Spleen (tissue), 7 donors: Measurements from ENCODE around the gene DUS1L.

Experiments used
- POLR2A ChIP-seq, 3 donors: fragments of 450-650 bp; IDR thresholded peaks; one replicate each; pipeline ENCODE4 v1.5.1; 2017; ENCODE audit warnings: antibody characterized with exemption in 3 of 3, mild to moderate bottlenecking in 1 of 3
- TF ChIP-seq, protein P1 (sequence below), 11 experiments: fragments of 200-600 bp in 7 of 11; fragments of 450-650 bp in 4 of 11; sonication (generic) in 4 of 11; IDR thresholded peaks in 8 of 11; conservative IDR thresholded peaks in 3 of 11; 1 replicate in 7 of 11; 2 replicates in 4 of 11; pipeline versions ENCODE4 v1.4.0 to v1.8.0; 2016 to 2021; ENCODE audit warnings: antibody characterized with exemption in 11 of 11, inconsistent platforms in 4 of 11, mild to moderate bottlenecking in 1 of 11
- donor health status: DM: no; HTN: no; CAD: no; lungs with moderate emphysema.
- donor health status: DM: no; HTN: no; CAD: no.
- donor health status: DM: no; HTN: no; CAD: no.

DNA sequence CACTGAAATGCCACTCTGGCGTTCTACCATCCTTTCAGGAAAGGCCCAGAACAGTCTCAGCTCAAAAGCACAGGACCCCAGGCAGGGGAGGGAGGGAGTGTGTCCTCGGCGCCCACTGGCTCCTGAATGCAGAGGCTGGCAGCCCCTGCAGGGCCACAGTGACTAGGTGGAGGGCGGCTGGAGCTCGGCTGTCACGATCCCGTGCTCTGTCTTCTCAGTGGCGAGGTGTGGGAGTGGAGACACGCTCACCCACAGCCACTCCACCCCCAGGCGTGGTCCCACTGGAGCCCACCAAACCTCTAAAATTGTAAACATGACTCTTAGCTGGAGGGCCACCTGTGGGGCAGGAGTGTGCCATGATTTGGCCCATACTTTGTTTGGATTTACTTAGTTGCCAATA, 48.8 kb upstream of the DUS1L start:
- TF ChIP-seq, protein P1, sequence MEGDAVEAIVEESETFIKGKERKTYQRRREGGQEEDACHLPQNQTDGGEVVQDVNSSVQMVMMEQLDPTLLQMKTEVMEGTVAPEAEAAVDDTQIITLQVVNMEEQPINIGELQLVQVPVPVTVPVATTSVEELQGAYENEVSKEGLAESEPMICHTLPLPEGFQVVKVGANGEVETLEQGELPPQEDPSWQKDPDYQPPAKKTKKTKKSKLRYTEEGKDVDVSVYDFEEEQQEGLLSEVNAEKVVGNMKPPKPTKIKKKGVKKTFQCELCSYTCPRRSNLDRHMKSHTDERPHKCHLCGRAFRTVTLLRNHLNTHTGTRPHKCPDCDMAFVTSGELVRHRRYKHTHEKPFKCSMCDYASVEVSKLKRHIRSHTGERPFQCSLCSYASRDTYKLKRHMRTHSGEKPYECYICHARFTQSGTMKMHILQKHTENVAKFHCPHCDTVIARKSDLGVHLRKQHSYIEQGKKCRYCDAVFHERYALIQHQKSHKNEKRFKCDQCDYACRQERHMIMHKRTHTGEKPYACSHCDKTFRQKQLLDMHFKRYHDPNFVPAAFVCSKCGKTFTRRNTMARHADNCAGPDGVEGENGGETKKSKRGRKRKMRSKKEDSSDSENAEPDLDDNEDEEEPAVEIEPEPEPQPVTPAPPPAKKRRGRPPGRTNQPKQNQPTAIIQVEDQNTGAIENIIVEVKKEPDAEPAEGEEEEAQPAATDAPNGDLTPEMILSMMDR (IDR thresholded peaks at IDR 0.05 in 8 of 11, conservative IDR thresholded peaks at IDR 0.05 in 3 of 11), result no peak
- TF ChIP-seq POLR2A (IDR thresholded peaks at IDR 0.05), result no peak
